ENCODE data around the gene TFRC.

GRCh38 chr3:196121066-196121465 lies 39.2 kb upstream of the TFRC start:
- TF ChIP-seq CTCF (IDR thresholded peaks at IDR 0.05; ENCODE audit: poor library complexity) = no peak
- no peak for TF ChIP-seq EZH2 (IDR thresholded peaks at IDR 0.05; ENCODE audit: borderline replicate concordance)

Measured in hepatocyte (in vitro differentiated cells).